C4-2B (cell line): Measurements from ENCODE around the gene UACA.

Experiments used
- ZFX ChIP-seq: fragments of 450-650 bp; IDR thresholded peaks from 2 replicates; pipeline ENCODE4 v1.6.1; 2017
- TF ChIP-seq, protein P1 (sequence below): fragments of 450-650 bp; conservative IDR thresholded peaks from 2 replicates; pipeline ENCODE4 v1.5.1; 2017; ENCODE audit warnings: mild to moderate bottlenecking

- TF ChIP-seq, protein P1, sequence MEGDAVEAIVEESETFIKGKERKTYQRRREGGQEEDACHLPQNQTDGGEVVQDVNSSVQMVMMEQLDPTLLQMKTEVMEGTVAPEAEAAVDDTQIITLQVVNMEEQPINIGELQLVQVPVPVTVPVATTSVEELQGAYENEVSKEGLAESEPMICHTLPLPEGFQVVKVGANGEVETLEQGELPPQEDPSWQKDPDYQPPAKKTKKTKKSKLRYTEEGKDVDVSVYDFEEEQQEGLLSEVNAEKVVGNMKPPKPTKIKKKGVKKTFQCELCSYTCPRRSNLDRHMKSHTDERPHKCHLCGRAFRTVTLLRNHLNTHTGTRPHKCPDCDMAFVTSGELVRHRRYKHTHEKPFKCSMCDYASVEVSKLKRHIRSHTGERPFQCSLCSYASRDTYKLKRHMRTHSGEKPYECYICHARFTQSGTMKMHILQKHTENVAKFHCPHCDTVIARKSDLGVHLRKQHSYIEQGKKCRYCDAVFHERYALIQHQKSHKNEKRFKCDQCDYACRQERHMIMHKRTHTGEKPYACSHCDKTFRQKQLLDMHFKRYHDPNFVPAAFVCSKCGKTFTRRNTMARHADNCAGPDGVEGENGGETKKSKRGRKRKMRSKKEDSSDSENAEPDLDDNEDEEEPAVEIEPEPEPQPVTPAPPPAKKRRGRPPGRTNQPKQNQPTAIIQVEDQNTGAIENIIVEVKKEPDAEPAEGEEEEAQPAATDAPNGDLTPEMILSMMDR = no peak
- TF ChIP-seq ZFX = no peak
These were observed 2.3 kb downstream of the UACA start for GRCh38 chr15:70761046-70761445.
